H9 (cell line): ENCODE measurements around the gene TENM3. TPM values are rescaled to one million over a fixed set of nuclear protein-coding genes. Genes with fewer than 3 reads are reported as not detected.
A peak's percentile ranks its signal among the peaks of the same experiment; 100 is the strongest.

Experiments
- DNase-seq: peaks from one replicate; pipeline ENCODE4 v3.0.0-alpha.2; 2017
- H2AFZ ChIP-seq: one replicate; pipeline ENCODE4 v1.6.1; 2013; ENCODE audit warnings: mild to moderate bottlenecking, low read length, control low read depth, moderate library complexity
- H2AK5ac ChIP-seq: 2 replicates; pipeline ENCODE4 v1.6.1; 2013; ENCODE audit warnings: low read length, control low read depth, mixed read lengths; ENCODE audit not compliant: insufficient read length
- H2BK120ac ChIP-seq: one replicate; pipeline ENCODE4 v1.6.1; 2013; ENCODE audit warnings: low read depth, mild to moderate bottlenecking, low read length, control low read depth, inconsistent platforms; ENCODE audit not compliant: poor library complexity, severe bottlenecking
- H2BK12ac ChIP-seq: 2 replicates; pipeline ENCODE4 v1.6.1; 2013; ENCODE audit warnings: low read length, control low read depth, mixed read lengths, low read depth; ENCODE audit not compliant: insufficient read length
- H2BK15ac ChIP-seq: 2 replicates; pipeline ENCODE4 v1.6.1; 2013; ENCODE audit warnings: low read depth, low read length, control low read depth
- H2BK20ac ChIP-seq: one replicate; pipeline ENCODE4 v1.6.1; 2013; ENCODE audit warnings: low read depth, mild to moderate bottlenecking, low read length, control low read depth, inconsistent platforms; ENCODE audit not compliant: poor library complexity, severe bottlenecking
- H2BK5ac ChIP-seq: 2 replicates; pipeline ENCODE4 v1.6.1; 2013; ENCODE audit warnings: low read length, control low read depth, mixed read lengths; ENCODE audit not compliant: insufficient read length
- H3K14ac ChIP-seq: 2 replicates; pipeline ENCODE4 v1.6.1; 2013; ENCODE audit warnings: low read length, control low read depth; ENCODE audit not compliant: insufficient read depth
- H3K18ac ChIP-seq: 2 replicates; pipeline ENCODE4 v1.6.1; 2013; ENCODE audit warnings: low read depth, mild to moderate bottlenecking, mixed read lengths, low read length, control low read depth; ENCODE audit not compliant: insufficient read length
- H3K23ac ChIP-seq: 2 replicates; pipeline ENCODE4 v1.6.1; 2013; ENCODE audit warnings: low read length, control low read depth, mixed read lengths, low read depth; ENCODE audit not compliant: insufficient read length
- H3K23me2 ChIP-seq: 2 replicates; pipeline ENCODE4 v1.6.1; 2013; ENCODE audit warnings: low read depth, mild to moderate bottlenecking, mixed read lengths, low read length, control low read depth; ENCODE audit not compliant: insufficient read length, poor library complexity, severe bottlenecking
- H3K27ac ChIP-seq: 2 replicates; pipeline ENCODE4 v1.5.1; 2013; ENCODE audit warnings: low read length, control low read depth, mixed read lengths, low read depth; ENCODE audit not compliant: insufficient read length
- H3K27me3 ChIP-seq: 2 replicates; pipeline ENCODE4 v1.6.1; 2013; ENCODE audit warnings: low read length, control low read depth, inconsistent platforms; ENCODE audit not compliant: insufficient read depth
- H3K4ac ChIP-seq: 2 replicates; pipeline ENCODE4 v1.6.1; 2013; ENCODE audit warnings: low read depth, mild to moderate bottlenecking, control low read depth, inconsistent platforms, low read length, moderate library complexity
- H3K4me1 ChIP-seq: 2 replicates; pipeline ENCODE4 v1.6.1; 2013; ENCODE audit warnings: low read length, control low read depth, inconsistent platforms; ENCODE audit not compliant: insufficient read depth
- H3K4me2 ChIP-seq: 2 replicates; pipeline ENCODE4 v1.6.1; 2013; ENCODE audit warnings: low read length, control low read depth, mixed read lengths; ENCODE audit not compliant: insufficient read length, insufficient read depth
- H3K56ac ChIP-seq: 2 replicates; pipeline ENCODE4 v1.6.1; 2013; ENCODE audit warnings: low read depth, mild to moderate bottlenecking, mixed read lengths, low read length, control low read depth; ENCODE audit not compliant: insufficient read length
- H3K79me1 ChIP-seq: 2 replicates; pipeline ENCODE4 v1.6.1; 2013; ENCODE audit warnings: low read depth, mild to moderate bottlenecking, moderate library complexity, low read length, control low read depth, inconsistent platforms; ENCODE audit not compliant: insufficient read depth, poor library complexity, severe bottlenecking
- H3K79me2 ChIP-seq: 2 replicates; pipeline ENCODE4 v1.6.1; 2013; ENCODE audit warnings: low read length, control low read depth, inconsistent platforms; ENCODE audit not compliant: insufficient read depth
- H3K9ac ChIP-seq: 2 replicates; pipeline ENCODE4 v1.6.1; 2013; ENCODE audit warnings: low read length, control low read depth, mixed read lengths; ENCODE audit not compliant: insufficient read length; ENCODE audit errors: extremely low read depth
- H3K9me3 ChIP-seq: one replicate; pipeline ENCODE4 v1.6.1; 2013; ENCODE audit warnings: low read depth, low read length, inconsistent platforms; ENCODE audit not compliant: control insufficient read depth
- H3T11ph ChIP-seq: one replicate; pipeline ENCODE4 v1.6.1; 2013; ENCODE audit warnings: mild to moderate bottlenecking, low read length, control low read depth, inconsistent platforms
- H4K20me1 ChIP-seq: one replicate; pipeline ENCODE4 v1.6.1; 2013; ENCODE audit not compliant: control insufficient read depth, insufficient read length, insufficient read depth
- H4K5ac ChIP-seq: 2 replicates; pipeline ENCODE4 v1.6.1; 2013; ENCODE audit warnings: low read depth, mild to moderate bottlenecking, mixed read lengths, low read length, control low read depth; ENCODE audit not compliant: insufficient read length
- H4K8ac ChIP-seq: replicated peaks from 2 replicates; pipeline ENCODE4 v1.6.1; 2013; ENCODE audit warnings: low read length, control low read depth, mixed read lengths, low read depth; ENCODE audit not compliant: insufficient read length
- H4K91ac ChIP-seq: 2 replicates; pipeline ENCODE4 v1.6.1; 2013; ENCODE audit warnings: low read depth, mild to moderate bottlenecking, moderate library complexity, mixed read lengths, low read length, control low read depth; ENCODE audit not compliant: insufficient read length
- H3K27ac Mint-ChIP-seq, 3 experiments: 2 replicates in 2 of 3; 3 replicates in 1 of 3; pipeline ENCODE4 v1.8.0; 2020 to 2021; ENCODE audit warnings: mixed read lengths in 3 of 3, mild to moderate bottlenecking in 1 of 3, moderate library complexity in 1 of 3
- H3K27me3 Mint-ChIP-seq: 2 replicates; pipeline ENCODE4 v1.8.0; 2021; ENCODE audit warnings: low read depth, mild to moderate bottlenecking, moderate library complexity, mixed read lengths
- H3K36me3 Mint-ChIP-seq, 3 experiments: 2 replicates in 2 of 3; 3 replicates in 1 of 3; pipeline ENCODE4 v1.8.0; 2020 to 2021; ENCODE audit warnings: low read depth in 3 of 3, mixed read lengths in 3 of 3; ENCODE audit not compliant: insufficient read depth in 1 of 3
- H3K4me1 Mint-ChIP-seq, 2 experiments: 2 replicates each; pipeline ENCODE4 v1.8.0; 2020; ENCODE audit warnings: mixed read lengths in 2 of 2
- H3K4me3 Mint-ChIP-seq, 2 experiments: 2 replicates in 1 of 2; 3 replicates in 1 of 2; pipeline ENCODE4 v1.8.0; 2020 to 2021; ENCODE audit warnings: mild to moderate bottlenecking in 2 of 2, mixed read lengths in 2 of 2, moderate library complexity in 1 of 2
- H3K9me3 Mint-ChIP-seq, 2 experiments: 2 replicates in 1 of 2; 3 replicates in 1 of 2; pipeline ENCODE4 v1.8.0; 2020; ENCODE audit warnings: mild to moderate bottlenecking in 2 of 2, mixed read lengths in 2 of 2, moderate library complexity in 1 of 2
- CTCF ChIP-seq: fragments of 200-600 bp; sonication (generic); conservative IDR thresholded peaks from 3 replicates; pipeline ENCODE4 v1.8.0; 2021; ENCODE audit warnings: antibody characterized with exemption, mild to moderate bottlenecking
- WGBS: extraction: QIAGEN DNeasy Blood & Tissue Kit; methylation state at CpG from one replicate; pipeline ENCODE4 v1.1.7; 2013; ENCODE audit warnings: missing lambda C conversion rate, low lambda C conversion rate, mixed read lengths; ENCODE audit not compliant: insufficient read length; ENCODE audit errors: extremely low coverage; 5-methylcytosine and 5-hydroxymethylcytosine counted together
- total RNA-seq: library from RNA; stranded (reverse); gene quantifications from 2 replicates; pipeline ENCODE4 v1.2.1, GENCODE V29; 2021

TENM3 gene
- total RNA-seq, 1 experiment from 2014 or later: 49.6 TPM

- no CpG with 5 or more reads among the region's 4 CpGs for WGBS
- Histone ChIP-seq H3K9me3 (no peaks in the 10 kb centered on the region), H3K23ac (no peak overlapping the region), H4K20me1 (no peaks in the 10 kb centered on the region), H3K27me3 (no peaks in the 10 kb centered on the region), H3K4ac (no peak overlapping the region), H2BK15ac (no peak overlapping the region), H3K18ac (no peak overlapping the region), H3K9ac (peak overlapping the region; percentile 81), H3K4me2 (peak overlapping the region; percentile 99), H3T11ph (no peak overlapping the region), H3K4me1 (no peaks in the 10 kb centered on the region), H3K56ac (no peak overlapping the region), H4K5ac (no peak overlapping the region), H3K79me1 (no peaks in the 10 kb centered on the region), H3K27ac (no peak overlapping the region), H2AFZ (no peak overlapping the region), H2BK12ac (no peak overlapping the region), H2BK20ac (no peak overlapping the region), H3K79me2 (peaks cover 2% of the 10 kb centered on the region; the same call in 1 of the 2 replicates), H2BK120ac (no peak overlapping the region), H2BK5ac (no peak overlapping the region), H4K91ac (no peak overlapping the region), H3K23me2 (peaks cover 6% of the 10 kb centered on the region), H3K14ac (no peak overlapping the region), H2AK5ac (no peak overlapping the region), H4K8ac (no peak overlapping the region)
- peak overlapping the region in 2 of 3 experiments; percentile 40 to 98; a peak in 3 of 7 replicates for H3K27ac Mint-ChIP-seq
- peak overlapping the region; percentile 90 to 98 for H3K4me3 Mint-ChIP-seq
- H3K9me3 Mint-ChIP-seq: no peaks in the 10 kb centered on the region
- DNase-seq: no peak
- no peaks in the 10 kb centered on the region for H3K36me3 Mint-ChIP-seq
- H3K4me1 Mint-ChIP-seq: peaks cover 43 to 58% of the 10 kb centered on the region in 2 experiments
- peaks cover 16% of the 10 kb centered on the region for H3K27me3 Mint-ChIP-seq
- TF ChIP-seq CTCF: no peak
These were observed 206.8 kb downstream of the TENM3 start for GRCh38 chr4:182449930-182450439.
